Gastrocnemius medialis (tissue), 4 donors: ENCODE measurements around the gene MAP3K5.

Experiments
- POLR2A ChIP-seq, 2 donors: fragments of 450-650 bp; IDR thresholded peaks; one replicate each; pipeline ENCODE4 v1.6.1; 2017; ENCODE audit warnings: antibody characterized with exemption in 2 of 2, mild to moderate bottlenecking in 2 of 2, moderate library complexity in 2 of 2
- TF ChIP-seq, protein P1 (sequence below), 5 experiments: fragments of 450-650 bp in 3 of 5; fragments of 200-600 bp in 2 of 5; sonication (generic) in 2 of 5; IDR thresholded peaks in 4 of 5; conservative IDR thresholded peaks in 1 of 5; 1 replicate in 4 of 5; 2 replicates in 1 of 5; pipeline ENCODE4 v1.5.1; 2016 to 2019; ENCODE audit warnings: antibody characterized with exemption in 5 of 5, mild to moderate bottlenecking in 3 of 5, moderate library complexity in 3 of 5

- TF ChIP-seq, protein P1, sequence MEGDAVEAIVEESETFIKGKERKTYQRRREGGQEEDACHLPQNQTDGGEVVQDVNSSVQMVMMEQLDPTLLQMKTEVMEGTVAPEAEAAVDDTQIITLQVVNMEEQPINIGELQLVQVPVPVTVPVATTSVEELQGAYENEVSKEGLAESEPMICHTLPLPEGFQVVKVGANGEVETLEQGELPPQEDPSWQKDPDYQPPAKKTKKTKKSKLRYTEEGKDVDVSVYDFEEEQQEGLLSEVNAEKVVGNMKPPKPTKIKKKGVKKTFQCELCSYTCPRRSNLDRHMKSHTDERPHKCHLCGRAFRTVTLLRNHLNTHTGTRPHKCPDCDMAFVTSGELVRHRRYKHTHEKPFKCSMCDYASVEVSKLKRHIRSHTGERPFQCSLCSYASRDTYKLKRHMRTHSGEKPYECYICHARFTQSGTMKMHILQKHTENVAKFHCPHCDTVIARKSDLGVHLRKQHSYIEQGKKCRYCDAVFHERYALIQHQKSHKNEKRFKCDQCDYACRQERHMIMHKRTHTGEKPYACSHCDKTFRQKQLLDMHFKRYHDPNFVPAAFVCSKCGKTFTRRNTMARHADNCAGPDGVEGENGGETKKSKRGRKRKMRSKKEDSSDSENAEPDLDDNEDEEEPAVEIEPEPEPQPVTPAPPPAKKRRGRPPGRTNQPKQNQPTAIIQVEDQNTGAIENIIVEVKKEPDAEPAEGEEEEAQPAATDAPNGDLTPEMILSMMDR (IDR thresholded peaks at IDR 0.05 in 4 of 5, conservative IDR thresholded peaks at IDR 0.05 in 1 of 5): no peak
- TF ChIP-seq POLR2A (IDR thresholded peaks at IDR 0.05): no peak
Measured at GRCh38 chr6:136666041-136666440, 126.2 kb downstream of the MAP3K5 start.
